ENCODE measurements around the gene BTBD2. TPM values are rescaled to one million over a fixed set of nuclear protein-coding genes. Genes with fewer than 3 reads are reported as not detected.

Gene BTBD2
- total and polyA plus RNA-seq, 2 of the 13 experiments (the other 11 are each of a cell fraction or from before 2014, with no cell fraction given) = 28.1 to 45.3 TPM

GRCh38 chr19:2060884-2061494 is 45.5 kb upstream of the BTBD2 start (continued):
- TF ChIP-seq E2F2 (CRISPR knock-in tag; IDR thresholded peaks at IDR 0.05; ENCODE audit: borderline replicate concordance) = no peak
- no peak for TF ChIP-seq RFXAP (CRISPR knock-in tag; IDR thresholded peaks at IDR 0.05; ENCODE audit: borderline replicate concordance)
- TF ChIP-seq ZNF691 (CRISPR knock-in tag; IDR thresholded peaks at IDR 0.05; ENCODE audit: borderline replicate concordance, low read depth) = peak; percentile 57
- no peak for TF ChIP-seq RCOR2 (CRISPR knock-in tag; IDR thresholded peaks at IDR 0.05)
- no peak for TF ChIP-seq KLF9 (CRISPR knock-in tag; IDR thresholded peaks at IDR 0.05; ENCODE audit: low read depth)
- no peak for TF ChIP-seq ZNF839 (CRISPR knock-in tag; IDR thresholded peaks at IDR 0.05; ENCODE audit: borderline replicate concordance)
- no peak for TF ChIP-seq PBX2 (CRISPR knock-in tag; IDR thresholded peaks at IDR 0.05)
- no peak for TF ChIP-seq MYNN (CRISPR knock-in tag; IDR thresholded peaks at IDR 0.05; ENCODE audit: low read depth)
- TF ChIP-seq TFDP1 (CRISPR knock-in tag; IDR thresholded peaks at IDR 0.05; ENCODE audit: borderline replicate concordance) = peak; percentile 61; the same call in 1 of the 2 replicates
- no peak for TF ChIP-seq ZBED4 (CRISPR knock-in tag; IDR thresholded peaks at IDR 0.05; ENCODE audit: borderline replicate concordance)
- no peak for TF ChIP-seq HBP1 (CRISPR knock-in tag; IDR thresholded peaks at IDR 0.05; ENCODE audit: low read depth)
- no peak for TF ChIP-seq KLF11 (CRISPR knock-in tag; IDR thresholded peaks at IDR 0.05)
- no peak for TF ChIP-seq RFX5 (IDR thresholded peaks at IDR 0.05; ENCODE audit: low read depth, low read length)
- TF ChIP-seq SAFB2 (CRISPR knock-in tag; IDR thresholded peaks at IDR 0.05; ENCODE audit: borderline replicate concordance, low read depth) = peak; percentile 46; the same call in 1 of the 2 replicates
- TF ChIP-seq SMARCE1 (IDR thresholded peaks at IDR 0.05; ENCODE audit: borderline replicate concordance) = no peak
- no peak for TF ChIP-seq MYC (CRISPR knock-in tag; IDR thresholded peaks at IDR 0.05; ENCODE audit: borderline replicate concordance)
- no peak for TF ChIP-seq HMG20A (CRISPR knock-in tag; IDR thresholded peaks at IDR 0.05; ENCODE audit: borderline replicate concordance)
- no peak for TF ChIP-seq HOXD1 (CRISPR knock-in tag; IDR thresholded peaks at IDR 0.05)
- TF ChIP-seq KAT2B (IDR thresholded peaks at IDR 0.05; ENCODE audit: borderline replicate concordance, low read depth, low read length) = no peak
- no peak for TF ChIP-seq SRSF4 (IDR thresholded peaks at IDR 0.05; ENCODE audit: low read depth, low read length, poor library complexity, severe bottlenecking)

Measured in HepG2 (cell line).